Middle frontal gyrus (tissue), 1 donor: ENCODE data around the gene MYOM1.
A peak's percentile ranks its signal among the peaks of the same experiment; 100 is the strongest.
"Not testable (repeated sequence)": the region's sequence is repeated elsewhere in the genome, so short reads cannot be mapped to it uniquely, and the experiment has no call there.

Experiments
- DNase-seq: peaks from one replicate; pipeline ENCODE4 v3.0.0-alpha.2; 2015; ENCODE audit warnings: low spot score; ENCODE audit errors: extremely low spot score

MYOM1 gene

DNA sequence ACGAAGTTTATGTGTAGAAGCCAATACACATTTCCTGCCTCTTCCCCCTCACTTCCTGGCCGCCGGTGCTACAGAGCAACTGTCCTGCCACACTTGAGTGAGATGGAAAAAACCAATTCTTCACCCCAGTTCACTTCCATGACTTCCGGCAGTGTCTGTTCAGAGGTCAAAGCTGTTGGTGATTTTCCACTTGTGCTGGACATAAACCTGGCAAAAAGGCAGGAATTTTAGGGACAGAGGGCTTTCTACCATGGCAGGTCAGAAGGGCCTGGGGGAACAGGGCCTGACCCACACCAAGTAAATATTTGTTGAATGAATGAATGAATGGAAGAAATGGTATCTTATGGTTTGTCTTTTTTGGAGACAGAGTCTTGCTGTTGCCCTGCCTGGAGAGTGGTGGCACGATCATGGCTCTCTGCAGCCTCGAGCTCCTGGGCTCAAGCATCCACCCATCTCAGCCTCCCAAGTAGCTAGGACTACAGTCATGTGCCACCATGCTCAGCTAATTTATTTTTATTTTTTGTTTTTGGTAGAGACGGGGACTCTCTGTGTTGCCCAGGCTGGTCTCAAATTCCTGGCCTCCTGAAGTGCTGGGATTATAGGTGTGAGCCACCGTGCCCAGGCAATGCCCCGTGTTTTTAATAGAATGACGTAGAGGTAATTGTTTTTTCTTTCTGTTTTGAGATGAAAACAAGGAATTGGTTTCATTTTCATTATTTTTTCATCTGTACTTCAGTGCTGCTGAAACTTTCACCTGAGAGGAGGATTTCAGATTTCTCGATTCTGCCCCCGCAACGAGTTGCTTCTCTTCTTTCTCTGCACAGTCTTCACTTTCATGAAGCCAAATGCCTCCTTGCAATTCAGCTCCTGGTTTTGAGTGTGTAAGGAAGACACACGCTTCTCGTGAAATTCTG is 158.8 kb downstream of the MYOM1 start:
- no peak for DNase-seq

DNA sequence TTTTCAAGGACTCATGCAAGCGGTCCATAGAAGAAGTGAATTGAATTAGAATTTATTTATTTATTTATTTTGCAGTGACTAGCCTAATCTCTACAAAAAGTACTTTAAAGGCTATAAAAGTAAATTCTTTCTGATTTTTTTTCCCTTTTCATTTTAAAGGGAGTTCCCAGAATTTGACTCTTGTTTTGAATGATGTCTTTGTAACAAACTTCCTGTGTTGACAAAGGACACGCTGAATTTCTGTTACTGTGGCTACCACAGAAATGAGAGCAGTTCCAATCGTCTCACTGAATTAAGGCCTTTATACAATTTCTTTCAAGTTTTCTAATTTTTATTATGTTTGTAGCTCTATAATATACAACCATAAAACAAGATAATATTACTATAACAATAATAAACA is 160.5 kb downstream of the MYOM1 start:
- DNase-seq = no peak

DNA sequence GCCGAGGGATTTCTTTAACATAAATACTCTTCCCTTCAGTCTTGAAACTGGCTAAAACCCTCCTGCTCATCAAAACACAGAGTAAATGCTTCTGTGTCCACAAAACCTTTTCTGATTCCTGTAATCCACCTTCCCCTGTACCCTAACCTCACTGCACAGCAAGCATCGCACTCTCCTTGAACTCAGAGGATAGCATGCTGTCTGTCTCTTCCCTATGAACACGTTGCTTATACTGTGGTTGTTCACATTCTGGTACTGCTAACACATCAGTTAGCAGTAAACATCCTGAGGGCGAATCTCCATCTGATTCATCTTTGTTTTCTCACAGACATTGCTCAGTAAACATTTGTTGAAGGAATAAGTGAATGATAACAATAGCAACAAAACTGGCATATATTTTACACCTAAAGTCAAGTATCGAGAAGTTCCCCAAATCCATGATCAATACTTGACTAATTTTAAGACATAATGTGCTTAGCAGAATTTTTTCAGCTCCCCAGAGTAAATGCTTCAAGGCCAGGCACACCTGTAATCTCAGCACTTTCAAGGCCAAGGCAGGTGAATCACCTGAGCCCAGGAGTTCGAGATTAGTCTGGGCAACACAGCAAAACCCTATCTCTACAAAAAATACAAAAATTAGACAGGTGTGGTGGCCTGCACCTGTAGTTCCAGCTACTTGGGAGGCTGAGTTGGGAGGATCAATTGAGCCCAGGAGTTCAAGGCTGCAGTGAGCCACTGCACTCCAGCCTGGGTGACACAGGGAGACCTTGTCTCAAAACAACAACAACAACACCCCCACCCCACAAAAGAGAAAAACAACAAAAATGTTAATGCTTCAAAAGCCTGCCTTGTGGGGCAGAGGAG is 161.2 kb downstream of the MYOM1 start:
- DNase-seq = no peak

DNA sequence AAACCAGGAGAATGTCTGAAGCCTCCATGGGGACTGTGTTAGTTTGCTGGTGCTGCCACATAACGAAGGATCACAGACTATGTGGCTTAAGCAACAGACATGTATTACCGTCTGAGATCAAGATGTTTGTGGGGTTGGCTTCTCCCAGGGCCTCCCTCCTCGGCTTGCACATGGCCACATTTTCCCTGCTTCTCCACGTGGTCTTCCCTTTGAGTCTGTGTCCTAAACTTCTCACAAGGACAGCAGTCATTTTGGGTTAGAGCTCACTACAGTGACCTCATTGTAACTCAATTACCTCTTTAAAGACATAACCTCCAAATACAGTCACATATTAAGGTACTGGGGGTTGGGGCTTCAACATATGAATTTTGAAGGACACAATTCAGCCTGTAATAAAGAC is 162.2 kb downstream of the MYOM1 start:
- DNase-seq = no peak

DNA sequence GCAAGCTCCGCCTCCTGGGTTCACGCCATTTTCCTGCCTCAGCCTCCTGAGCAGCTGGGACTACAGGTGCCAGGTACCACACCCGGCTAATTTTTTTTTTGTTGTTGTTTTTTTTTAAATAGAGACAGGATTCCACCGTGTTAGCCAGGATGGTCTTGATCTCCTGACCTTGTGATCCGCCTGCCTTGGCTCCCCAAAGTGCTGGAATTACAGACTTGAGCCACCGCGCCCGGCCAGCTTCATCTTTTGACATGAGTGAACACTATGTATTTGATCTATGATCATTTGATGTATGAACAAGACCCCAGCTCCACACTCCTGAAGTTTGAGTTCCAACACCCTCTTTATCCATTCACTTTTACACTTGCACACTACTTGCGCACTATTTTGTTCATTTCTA is 163.5 kb downstream of the MYOM1 start:
- no peak for DNase-seq

DNA sequence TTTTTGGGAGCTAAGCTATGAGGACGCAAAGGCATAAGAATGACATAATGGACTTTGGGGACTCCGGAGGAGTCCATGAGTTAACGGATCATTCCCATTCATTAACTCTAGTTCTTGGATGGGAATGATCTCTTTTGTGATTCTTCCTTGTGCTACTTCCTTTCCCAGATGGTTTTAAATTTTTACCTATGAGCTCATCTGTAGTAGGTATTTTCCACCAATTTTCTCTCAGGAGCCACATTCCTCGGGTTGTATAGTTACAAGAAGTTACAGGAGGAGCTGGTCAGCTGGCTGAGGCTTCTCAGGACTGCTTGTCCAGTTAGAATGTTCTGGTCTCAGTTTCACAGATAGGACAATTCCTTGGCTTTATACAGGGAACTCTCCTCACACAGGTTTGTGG is 164.0 kb downstream of the MYOM1 start:
- no peak for DNase-seq

DNA sequence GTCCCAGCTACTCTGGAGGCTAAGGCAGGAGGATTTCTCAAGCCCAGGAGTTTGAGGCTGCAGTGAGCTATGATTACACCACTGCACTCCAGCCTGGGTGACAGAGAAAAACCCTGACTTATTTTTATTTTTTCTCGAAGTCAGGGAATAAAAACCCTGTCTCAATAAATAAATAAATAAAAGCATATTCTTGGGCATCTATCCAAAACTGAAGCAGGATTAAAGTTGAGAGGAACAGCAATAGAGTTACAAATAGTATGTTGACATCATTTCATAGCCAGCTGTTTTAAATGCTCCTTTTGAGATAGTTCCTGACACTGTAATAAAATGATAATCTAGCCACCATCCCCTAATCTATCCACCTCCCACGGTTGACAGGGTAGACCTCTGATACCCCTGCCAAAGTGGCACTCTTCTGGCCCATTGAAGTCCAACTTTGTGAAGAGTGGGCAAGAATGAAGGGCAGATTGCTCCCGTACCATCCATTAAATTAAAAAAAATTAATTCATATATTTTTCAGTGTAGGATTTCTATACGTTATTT is 164.5 kb downstream of the MYOM1 start:
- no peak for DNase-seq

DNA sequence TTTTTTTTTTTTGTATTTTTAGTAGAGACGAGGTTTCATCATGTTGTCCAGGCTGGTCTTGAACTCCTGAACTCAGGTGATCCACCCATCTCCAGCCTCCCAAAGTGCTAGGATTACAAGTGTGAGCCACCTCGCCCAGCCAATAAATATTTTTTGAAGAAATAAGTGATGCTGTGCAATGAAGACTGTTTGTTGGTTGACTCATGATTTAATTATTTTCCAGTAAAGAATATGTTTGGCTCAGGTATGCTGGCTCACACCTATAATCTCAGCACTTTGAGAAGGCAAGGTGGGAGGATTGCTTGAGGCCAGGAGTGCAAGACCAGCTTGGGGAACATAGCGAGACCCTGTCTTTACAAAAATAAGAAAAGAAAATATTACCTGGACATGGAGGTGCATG is 165.0 kb downstream of the MYOM1 start:
- DNase-seq = no peak

DNA sequence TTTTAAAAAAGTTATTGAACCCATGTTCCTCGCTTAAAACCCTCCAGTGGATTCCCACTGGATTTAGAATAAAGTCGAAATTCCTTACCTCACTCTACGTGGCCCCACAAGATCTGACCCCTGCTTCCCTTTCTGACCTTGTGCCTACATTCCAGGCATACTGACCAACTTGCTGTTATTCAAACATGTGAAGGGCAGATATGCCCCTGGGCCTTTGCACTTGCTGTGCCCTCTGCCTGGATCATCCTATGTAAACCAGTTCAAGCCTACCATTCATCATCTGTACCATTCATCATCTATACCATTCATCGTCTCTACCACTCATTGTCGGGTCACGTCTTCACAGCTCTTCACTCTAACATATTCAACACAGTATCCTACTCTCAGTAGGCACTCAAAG is 165.6 kb downstream of the MYOM1 start:
- no peak for DNase-seq

DNA sequence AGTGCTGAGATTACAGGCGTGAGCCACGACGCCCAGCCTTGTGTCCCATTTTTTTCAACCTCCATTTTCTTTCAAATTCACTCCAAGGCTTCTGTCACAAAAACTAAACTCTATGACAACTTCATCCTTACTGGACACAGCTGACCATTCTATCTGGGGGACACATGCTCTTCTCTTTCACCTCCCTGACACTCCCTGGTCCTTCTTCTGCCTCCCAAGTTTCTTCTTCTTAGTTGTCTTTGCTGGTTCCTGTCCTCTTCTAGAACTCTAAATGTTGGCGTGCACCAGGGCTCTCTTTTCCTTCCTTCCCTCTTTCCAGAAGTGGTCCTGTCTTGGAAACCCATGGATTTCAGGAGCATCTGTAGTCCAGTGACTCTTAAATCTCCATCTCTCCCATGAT is 166.7 kb downstream of the MYOM1 start:
- DNase-seq = no peak

DNA sequence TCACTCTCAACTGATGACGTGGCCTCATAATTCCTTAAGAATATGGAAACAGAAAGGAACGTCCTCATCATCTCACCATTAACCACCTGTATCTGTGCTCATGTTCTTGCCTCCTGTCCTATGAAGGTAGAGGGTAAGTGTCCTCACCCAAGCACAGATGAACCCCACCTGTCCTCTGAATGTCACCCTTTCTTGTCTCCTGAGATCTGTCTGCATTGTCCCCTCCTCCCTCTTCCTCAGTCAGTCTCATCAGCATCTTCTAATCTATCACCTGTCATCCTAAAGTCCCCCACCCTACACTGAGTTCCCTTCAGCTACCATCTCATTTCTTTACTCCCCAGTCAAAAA is 167.4 kb downstream of the MYOM1 start:
- no peak for DNase-seq

DNA sequence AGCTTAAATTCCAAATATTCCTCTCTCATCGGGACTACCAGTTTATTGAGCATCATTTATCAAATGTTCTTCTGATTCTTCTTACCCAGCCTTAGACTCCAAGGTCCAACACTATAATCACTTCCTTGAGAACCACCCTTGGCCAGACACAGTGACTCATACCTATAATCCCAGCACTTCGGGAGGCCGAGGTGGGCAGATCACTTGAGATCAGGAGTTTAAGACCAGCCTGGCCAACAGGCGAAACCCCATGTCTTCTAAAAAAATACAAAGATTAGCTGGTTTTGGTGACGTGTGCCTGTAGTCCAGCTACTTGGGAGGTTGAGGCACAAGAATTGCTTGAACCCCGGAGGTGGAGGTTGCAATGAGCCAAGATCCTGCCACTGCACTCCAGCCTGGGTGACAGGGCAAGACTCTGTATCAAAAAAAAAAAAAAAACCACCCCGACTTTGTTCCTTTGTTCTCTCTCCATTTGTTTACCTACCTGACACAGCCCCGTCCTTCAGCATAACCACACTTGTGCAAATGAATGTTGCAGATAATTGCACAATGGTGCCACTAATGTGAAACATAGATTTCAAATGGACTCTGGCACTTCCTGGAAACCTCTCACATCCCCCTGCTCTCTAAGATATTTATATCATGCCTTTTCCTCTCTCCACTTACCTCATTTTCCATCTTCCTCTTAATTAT is 167.9 kb downstream of the MYOM1 start:
- no peak for DNase-seq

DNA sequence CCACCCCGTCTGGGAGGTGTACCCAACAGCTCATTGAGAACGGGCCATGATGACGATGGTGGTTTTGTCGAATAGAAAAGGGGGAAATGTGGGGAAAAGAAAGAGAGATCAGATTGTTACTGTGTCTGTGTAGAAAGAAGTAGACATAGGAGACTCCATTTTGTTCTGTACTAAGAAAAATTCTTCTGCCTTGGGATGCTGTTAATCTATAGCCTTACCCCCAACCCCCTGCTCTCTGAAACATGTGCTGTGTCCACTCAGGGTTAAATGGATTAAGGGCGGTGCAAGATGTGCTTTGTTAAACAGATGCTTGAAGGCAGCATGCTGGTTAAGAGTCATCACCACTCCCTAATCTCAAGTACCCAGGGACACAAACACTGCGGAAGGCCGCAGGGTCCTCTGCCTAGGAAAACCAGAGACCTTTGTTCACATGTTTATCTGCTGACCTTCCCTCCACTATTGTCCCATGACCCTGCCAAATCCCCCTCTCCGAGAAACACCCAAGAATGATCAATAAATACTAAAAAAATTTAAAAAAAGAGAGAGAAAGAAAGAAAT is 169.8 kb downstream of the MYOM1 start:
- DNase-seq = not testable (repeated sequence)

DNA sequence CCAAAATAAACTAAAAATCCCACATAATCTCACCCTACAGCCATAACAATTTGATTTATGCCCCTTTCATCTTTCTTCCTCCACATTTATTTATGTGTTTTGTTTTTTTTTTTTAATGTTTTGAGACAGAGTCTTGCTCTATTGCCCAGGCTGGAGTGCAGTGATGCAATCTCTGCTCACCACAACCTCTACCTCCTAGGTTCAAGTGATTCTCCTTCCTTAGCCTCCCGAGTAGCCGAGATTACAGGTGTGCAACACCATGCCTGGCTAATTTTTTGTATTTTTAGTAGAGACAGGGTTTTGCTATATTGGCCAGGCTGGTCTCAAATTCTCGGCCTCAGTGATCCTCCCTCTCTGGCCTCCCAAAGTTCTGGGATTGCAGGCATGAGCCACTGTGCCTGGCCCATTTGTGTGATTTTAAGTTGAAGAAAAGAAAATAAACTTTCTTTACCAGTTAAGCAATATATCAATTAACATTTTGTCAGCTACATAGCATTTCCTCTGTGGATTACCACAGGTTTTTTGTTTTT is 170.9 kb downstream of the MYOM1 start:
- DNase-seq = no peak

DNA sequence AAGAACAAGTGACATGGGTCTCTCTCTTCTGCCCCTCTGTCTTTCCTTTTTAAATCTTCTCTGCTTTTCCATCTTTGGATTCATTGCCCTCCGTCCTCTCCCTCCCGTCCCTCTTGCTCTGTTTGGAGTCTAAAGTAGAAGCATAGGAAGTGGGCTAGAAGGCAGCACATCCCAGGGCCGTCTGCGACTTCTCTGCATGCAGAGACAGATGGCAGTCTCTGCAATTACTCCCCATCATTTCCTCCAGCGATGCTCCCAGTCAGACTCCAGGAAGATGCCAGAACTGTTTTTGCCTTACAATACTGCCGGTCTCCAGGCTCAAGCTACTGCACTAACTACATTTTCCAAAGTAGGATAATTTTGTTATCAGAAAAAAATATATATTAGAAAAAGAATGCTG is 171.6 kb downstream of the MYOM1 start:
- no peak for DNase-seq

DNA sequence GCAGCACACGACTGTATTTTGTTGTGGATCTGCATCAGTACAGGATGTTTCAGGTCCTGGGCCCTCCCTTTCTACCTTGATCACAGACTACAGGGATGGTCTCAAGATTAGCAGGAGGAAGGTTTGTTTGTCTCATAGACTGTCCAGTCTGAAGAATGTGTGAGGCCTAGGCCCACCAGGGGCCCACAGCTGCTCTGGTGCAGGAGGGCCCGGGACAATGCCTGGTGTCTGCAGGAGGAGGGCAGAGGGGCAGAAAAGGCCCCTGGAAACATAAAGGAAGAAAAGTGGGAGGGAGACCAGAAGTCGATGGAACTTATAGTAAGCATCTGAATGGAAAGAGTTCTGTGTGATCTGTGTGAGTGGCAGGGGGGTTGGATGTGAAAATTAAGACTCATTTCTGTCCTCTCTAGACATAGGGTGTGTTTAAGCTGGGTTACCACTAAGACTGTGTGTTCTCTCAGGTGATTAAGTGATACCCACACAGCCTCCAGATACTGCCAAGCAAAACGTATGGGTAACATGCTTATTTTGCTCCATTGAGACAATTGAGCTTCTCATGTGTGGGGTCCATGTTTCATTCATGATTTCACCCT is 173.5 kb downstream of the MYOM1 start:
- no peak for DNase-seq

DNA sequence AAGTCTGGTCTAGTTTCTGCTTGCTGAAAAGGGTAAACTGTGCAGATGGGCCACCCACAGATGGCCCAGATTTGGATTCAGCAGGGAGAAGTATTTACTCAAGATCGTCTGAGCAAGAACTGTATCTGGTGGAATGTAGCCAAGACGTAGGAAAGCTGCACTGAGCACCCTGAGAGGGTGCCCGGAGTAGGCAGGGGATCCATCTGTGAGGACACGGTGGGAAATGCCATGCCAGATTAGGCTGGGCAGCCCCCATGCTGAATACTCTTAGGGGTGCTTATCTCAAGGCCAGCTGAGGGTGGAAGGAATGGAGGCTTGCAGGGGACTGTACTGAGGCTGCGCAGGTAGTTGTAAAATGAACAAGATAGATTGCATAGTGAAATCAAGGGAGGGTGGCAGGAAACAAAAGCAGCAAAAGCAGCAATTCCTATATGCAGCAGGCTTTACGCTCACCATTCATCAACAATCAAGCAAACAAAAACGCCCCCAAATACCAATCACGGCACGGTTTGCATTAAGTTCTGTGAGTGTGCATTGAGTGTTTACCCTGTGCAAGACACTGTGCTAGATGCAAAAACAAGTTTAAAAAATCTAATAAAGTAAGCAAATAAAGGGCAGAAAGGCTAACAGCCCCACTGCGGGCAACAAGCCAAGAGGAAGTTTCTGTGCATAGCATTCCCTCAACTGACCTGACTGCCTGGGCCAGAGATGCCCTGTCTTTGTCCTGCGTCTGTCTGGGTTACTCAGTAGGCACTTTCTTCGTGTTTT is 174.7 kb downstream of the MYOM1 start:
- peak; percentile 30 for DNase-seq

DNA sequence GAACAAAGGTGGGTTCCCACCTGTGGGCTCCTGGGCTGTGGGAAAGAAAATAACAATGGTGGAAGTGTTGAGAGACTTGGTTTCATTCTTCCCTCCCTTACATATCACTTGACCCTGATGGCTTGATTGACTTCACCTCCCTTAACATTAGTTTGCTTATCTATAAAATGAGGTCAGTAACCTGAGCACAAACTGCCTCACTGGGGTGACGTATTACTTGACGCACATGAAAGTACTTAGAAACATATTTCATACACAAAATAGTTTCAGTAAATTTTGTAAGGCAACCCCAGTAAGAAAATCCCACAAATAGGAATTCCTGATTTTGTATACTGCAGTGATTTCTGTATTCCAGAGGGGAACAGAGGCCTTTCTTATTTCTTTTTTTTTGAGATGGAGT is 177.4 kb downstream of the MYOM1 start:
- no peak for DNase-seq

DNA sequence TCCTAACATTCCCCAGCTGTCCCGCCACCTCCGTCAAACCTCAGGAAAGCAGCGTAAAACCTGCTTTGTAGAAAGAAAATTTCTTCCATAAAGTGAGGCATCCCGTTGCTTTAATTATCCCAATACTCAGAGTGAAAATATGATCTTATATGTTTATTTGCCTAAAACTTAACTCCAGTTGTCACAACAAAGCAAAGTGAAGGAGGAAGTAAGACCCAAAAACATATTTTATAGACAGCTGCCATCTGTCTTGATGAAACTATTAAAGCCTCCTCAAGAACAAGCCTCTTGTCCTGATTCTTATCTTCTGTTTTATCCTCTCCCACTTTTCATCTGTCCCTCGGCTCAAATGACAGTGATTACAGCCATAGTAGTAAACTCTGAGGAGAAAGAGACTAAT is 177.9 kb downstream of the MYOM1 start:
- DNase-seq = no peak

DNA sequence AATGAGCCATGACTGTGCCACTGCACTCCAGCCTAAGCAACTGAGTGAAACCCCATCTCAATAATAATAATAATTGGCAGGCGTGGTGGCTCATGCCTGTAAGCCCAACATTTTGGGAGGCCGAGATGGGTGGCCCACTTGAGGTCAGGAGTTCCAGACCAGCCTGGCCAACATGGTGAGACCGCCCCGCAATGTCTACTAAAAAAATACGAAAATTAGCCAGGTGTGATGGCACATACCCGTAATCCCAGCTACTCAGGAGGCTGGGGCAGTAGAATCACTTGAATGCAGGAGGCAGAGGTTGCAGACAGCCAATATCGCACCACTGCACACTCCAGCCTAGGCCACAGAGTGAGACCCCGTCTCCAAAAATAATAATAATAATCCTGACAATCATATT is 178.9 kb downstream of the MYOM1 start:
- DNase-seq = no peak
